Measurements from ENCODE around the gene TUBB4B. TPM values are rescaled to one million over a fixed set of nuclear protein-coding genes. Genes with fewer than 3 reads are reported as not detected.

Gene TUBB4B
- total RNA-seq, 1 donor from 2014 or later, result 245 TPM

DNA sequence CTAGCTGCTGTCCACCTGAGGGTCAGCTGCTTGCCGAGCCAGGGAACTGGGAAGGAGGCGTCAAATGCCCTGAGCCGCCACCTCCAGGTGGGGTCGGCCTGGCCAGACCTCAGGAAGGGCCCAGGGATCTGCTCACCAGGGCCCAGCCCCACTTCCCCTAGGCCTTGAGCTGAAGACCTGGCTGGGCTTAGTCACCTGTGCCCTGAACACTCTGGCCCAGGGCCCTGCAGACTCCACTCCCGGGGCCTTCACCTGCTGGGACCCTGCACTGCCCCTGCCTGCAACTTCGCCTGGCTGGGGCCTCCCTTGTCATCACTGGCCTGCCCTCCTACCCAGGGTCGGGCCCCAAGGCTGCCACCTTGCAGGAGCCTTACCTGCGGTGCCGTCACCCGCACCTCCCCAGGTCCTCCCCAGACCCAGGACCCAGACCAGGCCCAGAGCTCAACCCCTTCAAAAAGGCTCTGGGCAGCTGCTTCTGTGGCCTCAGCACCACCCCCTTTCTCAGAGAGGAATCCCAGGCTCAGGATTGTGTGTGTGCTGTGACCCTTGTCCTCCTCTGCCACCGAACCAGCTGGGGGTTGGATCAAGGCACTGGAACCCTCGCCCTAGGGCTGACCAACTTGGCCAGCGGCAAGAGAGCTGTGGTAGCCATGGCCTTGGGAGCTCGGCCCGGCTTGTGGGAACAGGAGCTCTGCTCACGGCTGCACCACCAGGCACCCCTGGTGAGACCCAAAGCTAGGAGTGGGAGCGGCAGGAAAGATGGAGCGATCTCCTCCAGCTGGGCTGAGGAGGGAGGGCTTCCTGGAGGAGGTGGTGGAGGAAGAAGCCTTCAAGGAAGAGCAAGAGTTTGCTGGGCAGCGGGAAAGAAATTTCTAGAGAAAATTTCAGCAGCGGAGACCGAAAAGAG, 12.9 kb downstream of the TUBB4B start:
- no peak for DNase-seq (ENCODE audit: low spot score, unreplicated experiment)
- Mint-ChIP-seq H3K9me3 (ENCODE audit: low read depth) (no peaks in the 10 kb centered on the region), H3K27ac (peak overlapping the region; percentile 86), H3K27me3 (no peaks in the 10 kb centered on the region), H3K4me1 (ENCODE audit: low read depth) (peaks cover 8% of the 10 kb centered on the region), H3K36me3 (ENCODE audit: insufficient read depth) (no peaks in the 10 kb centered on the region), H3K4me3 (ENCODE audit: low read depth) (peak overlapping the region; percentile 83)
- TF ChIP-seq, protein P1, sequence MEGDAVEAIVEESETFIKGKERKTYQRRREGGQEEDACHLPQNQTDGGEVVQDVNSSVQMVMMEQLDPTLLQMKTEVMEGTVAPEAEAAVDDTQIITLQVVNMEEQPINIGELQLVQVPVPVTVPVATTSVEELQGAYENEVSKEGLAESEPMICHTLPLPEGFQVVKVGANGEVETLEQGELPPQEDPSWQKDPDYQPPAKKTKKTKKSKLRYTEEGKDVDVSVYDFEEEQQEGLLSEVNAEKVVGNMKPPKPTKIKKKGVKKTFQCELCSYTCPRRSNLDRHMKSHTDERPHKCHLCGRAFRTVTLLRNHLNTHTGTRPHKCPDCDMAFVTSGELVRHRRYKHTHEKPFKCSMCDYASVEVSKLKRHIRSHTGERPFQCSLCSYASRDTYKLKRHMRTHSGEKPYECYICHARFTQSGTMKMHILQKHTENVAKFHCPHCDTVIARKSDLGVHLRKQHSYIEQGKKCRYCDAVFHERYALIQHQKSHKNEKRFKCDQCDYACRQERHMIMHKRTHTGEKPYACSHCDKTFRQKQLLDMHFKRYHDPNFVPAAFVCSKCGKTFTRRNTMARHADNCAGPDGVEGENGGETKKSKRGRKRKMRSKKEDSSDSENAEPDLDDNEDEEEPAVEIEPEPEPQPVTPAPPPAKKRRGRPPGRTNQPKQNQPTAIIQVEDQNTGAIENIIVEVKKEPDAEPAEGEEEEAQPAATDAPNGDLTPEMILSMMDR (IDR thresholded peaks at IDR 0.05; ENCODE audit: unreplicated experiment), result no peak

DNA sequence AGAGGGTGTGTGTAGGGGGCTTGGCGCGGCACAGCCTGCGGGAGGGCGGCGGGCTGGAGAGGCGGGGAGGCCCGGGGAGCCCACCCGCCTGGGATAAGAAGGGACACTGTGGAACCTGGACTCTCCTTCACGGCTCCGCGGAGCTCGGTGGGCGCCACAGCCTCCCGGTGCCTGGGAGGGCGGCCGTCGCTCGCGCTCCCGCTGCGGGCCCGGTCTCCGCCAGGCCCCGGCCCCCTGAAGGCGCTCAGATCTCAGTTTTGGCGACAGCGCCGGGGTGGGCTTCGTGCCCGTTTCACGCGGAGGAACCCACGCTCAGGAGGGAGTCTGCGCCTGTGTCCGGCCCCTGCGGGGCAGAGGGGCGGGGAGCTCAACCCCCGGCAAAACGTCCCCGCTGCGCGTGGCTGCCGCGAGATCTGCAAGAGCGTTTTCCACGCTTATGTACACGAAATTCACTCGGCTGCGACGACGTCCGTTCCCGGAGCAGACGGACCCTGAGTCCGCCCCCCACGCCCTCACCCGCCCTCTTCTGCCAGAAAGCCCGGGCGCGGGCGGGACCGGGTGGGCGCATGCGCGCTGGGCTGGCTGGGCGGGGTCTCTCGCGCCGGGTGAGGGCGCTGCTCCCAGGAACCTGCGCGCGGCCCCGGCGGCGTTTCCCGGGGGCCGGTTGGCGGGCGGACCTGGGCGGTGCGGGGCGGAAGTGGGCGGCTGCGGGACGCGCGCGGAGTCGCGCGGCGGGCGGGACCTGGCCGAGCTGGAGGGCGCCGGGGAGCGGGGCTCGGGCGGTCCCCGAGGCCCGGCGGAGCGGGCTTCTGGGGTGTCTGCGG, 13.7 kb downstream of the TUBB4B start, which contains the start of gene NELFB:
Gene NELFB (plus strand): TSS at position 704 of the 824 bp plus-strand sequence.
- H3K4me3 Mint-ChIP-seq (ENCODE audit: low read depth), result peak within 1 kb of the TSS; percentile 84
- peak within 1 kb of the TSS; percentile 86 for H3K27ac Mint-ChIP-seq
- H3K4me1 Mint-ChIP-seq (ENCODE audit: low read depth), result peaks cover 8% of the 10 kb centered on the region
- no peaks in the 10 kb centered on the region for H3K9me3 Mint-ChIP-seq (ENCODE audit: low read depth)
- TF ChIP-seq, protein P1 (IDR thresholded peaks at IDR 0.05; ENCODE audit: unreplicated experiment), result no peak
- DNase-seq (ENCODE audit: low spot score, unreplicated experiment), result peak; percentile 96
- H3K36me3 Mint-ChIP-seq (ENCODE audit: insufficient read depth), result no peaks in the 10 kb centered on the region
- no peaks in the 10 kb centered on the region for H3K27me3 Mint-ChIP-seq

DNA sequence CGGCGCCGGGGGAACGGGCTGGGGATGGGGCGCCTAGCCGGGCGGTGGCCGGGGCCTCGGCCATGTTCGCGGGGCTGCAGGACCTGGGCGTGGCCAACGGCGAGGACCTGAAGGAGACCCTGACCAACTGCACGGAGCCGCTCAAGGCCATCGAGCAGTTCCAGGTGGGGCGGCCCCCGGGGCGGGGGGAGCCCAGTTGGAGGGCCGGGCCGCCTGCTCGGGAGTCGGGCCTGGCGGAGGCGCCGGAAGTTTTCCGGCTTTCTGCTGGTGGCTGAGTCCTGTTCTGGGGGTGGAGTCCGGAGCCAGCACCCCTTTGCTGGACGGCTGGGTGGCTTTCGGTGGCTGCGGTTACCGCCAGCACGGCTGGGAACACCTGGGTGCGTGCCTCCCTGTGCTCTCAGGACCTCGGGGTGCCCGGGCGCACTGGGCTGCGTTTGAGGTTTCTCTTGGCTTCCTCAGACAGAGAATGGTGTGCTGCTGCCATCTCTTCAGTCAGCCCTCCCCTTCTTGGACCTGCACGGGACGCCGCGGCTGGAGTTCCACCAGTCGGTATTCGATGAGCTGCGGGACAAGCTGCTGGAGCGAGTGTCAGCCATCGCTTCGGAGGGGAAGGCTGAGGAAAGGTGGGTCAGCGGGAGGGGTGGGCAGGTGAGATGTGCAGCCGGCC, 14.5 kb downstream of the TUBB4B start:
- Mint-ChIP-seq H3K4me1 (ENCODE audit: low read depth) (peaks cover 8% of the 10 kb centered on the region), H3K27ac (peak overlapping the region; percentile 56), H3K9me3 (ENCODE audit: low read depth) (no peaks in the 10 kb centered on the region), H3K4me3 (ENCODE audit: low read depth) (peak overlapping the region; percentile 84), H3K27me3 (no peaks in the 10 kb centered on the region), H3K36me3 (ENCODE audit: insufficient read depth) (no peaks in the 10 kb centered on the region)
- DNase-seq (ENCODE audit: low spot score, unreplicated experiment), result peak; percentile 50
- TF ChIP-seq, protein P1 (IDR thresholded peaks at IDR 0.05; ENCODE audit: unreplicated experiment), result no peak

DNA sequence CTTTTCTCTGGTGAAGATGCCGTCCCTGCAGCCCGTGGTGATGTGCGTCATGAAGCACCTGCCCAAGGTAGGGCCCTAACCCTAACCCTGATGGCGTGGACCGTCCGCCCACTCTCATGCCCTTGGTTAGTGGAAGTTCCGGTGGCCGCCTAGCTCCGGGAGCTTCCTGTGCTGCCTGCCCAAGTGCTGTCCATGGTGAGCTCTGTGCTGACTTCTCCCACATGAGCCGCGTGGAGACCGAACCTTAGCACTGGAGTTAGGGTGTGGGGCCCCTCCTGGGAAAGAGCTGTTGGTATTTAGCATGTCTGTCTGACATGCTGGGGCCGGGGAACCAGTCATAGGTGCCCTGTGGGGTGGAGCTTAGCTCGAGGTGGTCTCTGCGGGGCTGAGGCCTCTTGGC, 15.3 kb downstream of the TUBB4B start:
- Mint-ChIP-seq H3K9me3 (ENCODE audit: low read depth) (no peaks in the 10 kb centered on the region), H3K27ac (no peak overlapping the region), H3K4me1 (ENCODE audit: low read depth) (peaks cover 7% of the 10 kb centered on the region), H3K4me3 (ENCODE audit: low read depth) (peak overlapping the region; percentile 84), H3K36me3 (ENCODE audit: insufficient read depth) (peaks cover under 1% of the 10 kb centered on the region), H3K27me3 (no peaks in the 10 kb centered on the region)
- DNase-seq (ENCODE audit: low spot score, unreplicated experiment), result no peak
- TF ChIP-seq, protein P1 (IDR thresholded peaks at IDR 0.05; ENCODE audit: unreplicated experiment), result no peak

DNA sequence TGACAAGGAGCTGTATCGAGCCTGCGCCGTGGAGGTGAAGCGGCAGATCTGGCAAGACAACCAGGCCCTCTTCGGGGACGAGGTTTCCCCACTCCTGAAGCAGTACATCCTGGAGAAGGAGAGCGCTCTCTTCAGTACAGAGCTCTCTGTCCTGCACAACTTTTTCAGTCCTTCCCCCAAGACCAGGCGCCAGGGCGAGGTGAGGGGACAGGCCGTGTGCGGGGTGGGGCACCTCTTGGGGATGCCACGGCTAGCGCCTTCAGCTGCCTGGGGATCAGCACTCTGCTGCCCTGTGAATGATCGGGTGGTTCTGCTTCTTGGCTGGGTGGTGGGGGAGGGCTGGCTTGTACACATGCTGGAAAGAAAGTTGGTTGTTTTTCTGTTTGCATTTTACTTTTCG, 15.8 kb downstream of the TUBB4B start:
- peak overlapping the region; percentile 84 for H3K4me3 Mint-ChIP-seq (ENCODE audit: low read depth)
- no peaks in the 10 kb centered on the region for H3K27me3 Mint-ChIP-seq
- H3K27ac Mint-ChIP-seq, result no peak overlapping the region
- no peaks in the 10 kb centered on the region for H3K9me3 Mint-ChIP-seq (ENCODE audit: low read depth)
- TF ChIP-seq, protein P1 (IDR thresholded peaks at IDR 0.05; ENCODE audit: unreplicated experiment), result no peak
- DNase-seq (ENCODE audit: low spot score, unreplicated experiment), result no peak
- peaks cover 7% of the 10 kb centered on the region for H3K4me1 Mint-ChIP-seq (ENCODE audit: low read depth)
- peaks cover 5% of the 10 kb centered on the region for H3K36me3 Mint-ChIP-seq (ENCODE audit: insufficient read depth)
